ENCODE results near the gene SGCD.

- no peak for TF ChIP-seq CTCF (IDR thresholded peaks at IDR 0.05 in 8 of 11, conservative IDR thresholded peaks at IDR 0.05 in 3 of 11)
- no peak for TF ChIP-seq POLR2AphosphoS5 (IDR thresholded peaks at IDR 0.05)
Measured at GRCh38 chr5:156694598-156694997, 367.6 kb downstream of the SGCD start.

Measured in spleen (tissue), 7 donors.